ENCODE measurements around the gene GALNT11.

Gene GALNT11

DNA sequence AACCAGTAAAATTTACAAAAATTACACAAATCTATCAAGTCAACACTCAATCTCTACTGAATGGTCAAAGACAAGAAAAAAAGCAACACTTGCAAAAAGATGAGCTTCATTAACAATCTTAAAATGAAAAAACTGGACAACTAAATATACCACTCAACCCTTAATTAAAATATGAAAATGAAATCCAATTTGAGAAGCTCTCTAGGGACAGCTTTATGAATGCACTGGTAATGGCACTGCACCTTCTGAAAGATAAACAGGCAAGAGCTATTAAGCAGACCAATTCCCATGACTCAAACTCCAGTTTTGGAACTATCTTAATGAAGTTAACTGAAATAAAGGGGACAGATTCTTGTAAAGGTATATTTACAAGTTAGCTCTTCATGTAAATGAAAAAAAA lies 135.7 kb downstream of the GALNT11 start:
- DNase-seq, result no peak

- no peak for DNase-seq
Measured at GRCh38 chr7:152162287-152162686, 136.8 kb downstream of the GALNT11 start.

All from NCI-H1105 treated with DMSO at 0.1 percent for 48 hours (cell line).